GM12865 (cell line): ENCODE data around the gene KRTAP5-1.
"Not testable (repeated sequence)": the region's sequence is repeated elsewhere in the genome, so short reads cannot be mapped to it uniquely, and the experiment has no call there.

ENCODE experiments used
- DNase-seq: peaks from one replicate; pipeline ENCODE4 v3.0.0; 2010; ENCODE audit warnings: low read depth
- H3K4me3 ChIP-seq: 2 replicates; pipeline ENCODE4 v1.5.1; 2011; ENCODE audit warnings: mild to moderate bottlenecking, low read depth, low read length, control low read depth
- TF ChIP-seq, protein P1 (sequence below): IDR thresholded peaks from 2 replicates; pipeline ENCODE4 v1.5.1; 2011; ENCODE audit warnings: low read length, control low read depth, low read depth, inconsistent platforms; ENCODE audit not compliant: insufficient read depth; ENCODE audit errors: missing control alignments

Gene KRTAP5-1

DNA sequence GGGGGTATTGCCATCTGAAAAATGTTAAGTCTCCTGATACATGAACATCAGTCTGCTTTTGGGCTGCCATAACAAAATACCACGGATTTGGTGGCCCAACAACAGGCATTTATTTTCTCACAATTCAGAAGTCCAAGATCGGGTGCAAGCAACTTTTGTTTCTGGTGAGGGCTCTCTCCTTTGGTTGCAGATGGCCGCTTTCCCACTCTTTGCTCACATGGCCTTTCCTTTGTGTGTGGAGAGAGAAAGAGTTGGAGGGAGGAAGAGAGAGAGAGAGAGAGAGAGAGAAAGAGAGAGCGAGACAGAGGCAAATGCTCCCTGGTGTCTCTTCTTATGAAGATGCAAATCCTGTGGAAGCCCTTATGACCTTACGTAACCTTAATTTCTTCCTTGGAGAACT is 15.5 kb upstream of the KRTAP5-1 start:
- no peak for DNase-seq
- TF ChIP-seq, protein P1, sequence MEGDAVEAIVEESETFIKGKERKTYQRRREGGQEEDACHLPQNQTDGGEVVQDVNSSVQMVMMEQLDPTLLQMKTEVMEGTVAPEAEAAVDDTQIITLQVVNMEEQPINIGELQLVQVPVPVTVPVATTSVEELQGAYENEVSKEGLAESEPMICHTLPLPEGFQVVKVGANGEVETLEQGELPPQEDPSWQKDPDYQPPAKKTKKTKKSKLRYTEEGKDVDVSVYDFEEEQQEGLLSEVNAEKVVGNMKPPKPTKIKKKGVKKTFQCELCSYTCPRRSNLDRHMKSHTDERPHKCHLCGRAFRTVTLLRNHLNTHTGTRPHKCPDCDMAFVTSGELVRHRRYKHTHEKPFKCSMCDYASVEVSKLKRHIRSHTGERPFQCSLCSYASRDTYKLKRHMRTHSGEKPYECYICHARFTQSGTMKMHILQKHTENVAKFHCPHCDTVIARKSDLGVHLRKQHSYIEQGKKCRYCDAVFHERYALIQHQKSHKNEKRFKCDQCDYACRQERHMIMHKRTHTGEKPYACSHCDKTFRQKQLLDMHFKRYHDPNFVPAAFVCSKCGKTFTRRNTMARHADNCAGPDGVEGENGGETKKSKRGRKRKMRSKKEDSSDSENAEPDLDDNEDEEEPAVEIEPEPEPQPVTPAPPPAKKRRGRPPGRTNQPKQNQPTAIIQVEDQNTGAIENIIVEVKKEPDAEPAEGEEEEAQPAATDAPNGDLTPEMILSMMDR = no peak
- H3K4me3 ChIP-seq = no peak overlapping the region

DNA sequence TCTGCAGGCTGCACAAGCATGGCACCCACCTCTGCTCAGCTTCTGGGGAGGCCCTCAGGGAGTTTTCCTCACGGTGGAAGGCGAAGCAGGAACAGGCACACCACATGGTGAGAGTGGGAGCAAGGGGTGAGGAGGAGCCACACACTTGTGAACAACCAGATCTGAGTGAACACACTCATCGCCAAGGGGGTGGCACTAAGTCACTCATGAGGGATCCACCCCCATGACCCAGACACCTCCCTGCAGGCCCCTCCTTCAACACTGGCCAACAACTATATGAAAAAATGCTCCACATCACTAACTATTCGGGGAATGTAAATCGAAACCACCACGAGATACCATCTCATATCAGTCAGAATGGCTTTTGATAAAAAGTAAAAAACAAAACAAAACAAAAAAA is 13.7 kb upstream of the KRTAP5-1 start:
- DNase-seq = no peak
- H3K4me3 ChIP-seq = no peak overlapping the region
- TF ChIP-seq, protein P1 = no peak

DNA sequence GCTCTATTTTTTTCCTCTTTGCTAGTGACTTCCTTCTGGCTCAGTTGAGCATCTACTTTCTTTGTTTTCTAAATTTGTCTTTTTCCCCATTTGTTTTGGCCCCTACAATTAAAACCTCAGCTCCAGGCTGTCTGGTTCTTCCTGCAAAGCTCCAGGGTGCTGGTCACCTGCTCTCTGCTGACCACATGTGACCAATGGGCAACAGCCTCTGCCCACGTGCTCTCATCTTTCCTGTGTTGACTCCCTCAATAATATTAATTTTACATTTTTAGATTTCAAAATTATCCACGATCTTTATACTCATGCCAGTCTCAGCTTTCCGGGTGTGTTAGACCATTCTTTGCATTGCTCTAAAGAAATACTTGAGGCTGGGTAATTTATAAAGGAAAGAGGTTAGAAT is 13.3 kb upstream of the KRTAP5-1 start:
- H3K4me3 ChIP-seq, DNase-seq: not testable (repeated sequence)

DNA sequence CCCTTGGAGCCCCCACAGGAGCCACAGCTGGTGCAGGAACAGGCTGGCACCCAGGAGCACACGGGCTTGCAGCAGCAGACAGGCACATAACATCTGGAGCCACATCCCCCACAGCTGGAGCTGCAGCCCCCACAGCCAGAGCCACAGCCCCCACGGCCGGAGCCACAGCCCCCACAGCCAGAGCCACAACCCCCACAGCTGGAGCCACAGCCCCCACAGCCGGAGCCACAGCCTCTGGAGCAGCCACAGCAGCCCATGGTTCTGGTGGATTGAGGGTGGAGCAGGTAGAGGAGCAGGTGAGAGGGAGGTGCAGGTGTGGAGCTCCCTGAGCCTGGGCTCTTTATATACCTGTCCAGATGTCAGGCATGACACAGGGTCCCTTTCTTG is 12.9 kb upstream of the KRTAP5-1 start, which contains the start of gene KRTAP5-2:
TSS of gene KRTAP5-2 (minus strand) at position 301 of the 387 bp plus-strand sequence. CDS start at position 257, 44 bp downstream.
- no peak for DNase-seq
- no peak within 1 kb of the TSS for H3K4me3 ChIP-seq
- TF ChIP-seq, protein P1 = no peak

DNA sequence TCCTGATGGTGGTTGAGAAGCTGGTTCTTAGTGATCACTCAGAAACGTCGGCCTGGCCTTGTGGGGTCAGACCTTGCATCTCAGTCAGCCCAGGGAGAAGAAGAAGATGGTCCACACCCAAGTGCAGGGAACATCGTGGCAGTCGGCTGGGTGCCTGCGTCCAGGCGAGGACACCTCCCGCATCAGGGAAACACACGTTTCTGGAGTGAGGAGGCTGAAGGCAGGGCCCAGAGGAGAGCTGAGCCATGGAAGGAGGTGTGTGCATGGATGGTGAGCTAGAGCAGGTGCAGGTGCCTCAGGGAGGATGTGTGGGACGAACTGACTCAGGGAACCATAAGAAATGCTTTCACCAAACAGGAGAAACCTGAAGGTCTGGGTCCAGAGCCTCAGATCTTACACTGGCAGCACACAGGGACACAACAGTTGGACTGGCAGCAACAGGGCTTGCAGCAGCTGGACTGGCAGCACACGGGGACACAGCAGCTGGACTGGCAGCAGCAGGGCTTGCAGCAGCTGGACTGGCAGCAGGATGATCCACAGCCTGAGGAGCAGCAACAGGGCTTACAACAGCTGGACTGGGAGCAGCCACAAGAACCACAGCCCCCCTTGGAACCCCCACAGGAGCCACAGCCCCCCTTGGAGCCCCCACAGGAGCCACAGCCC is 12.4 kb upstream of the KRTAP5-1 start:
- H3K4me3 ChIP-seq = no peak overlapping the region
- DNase-seq = no peak
- TF ChIP-seq, protein P1 = no peak

DNA sequence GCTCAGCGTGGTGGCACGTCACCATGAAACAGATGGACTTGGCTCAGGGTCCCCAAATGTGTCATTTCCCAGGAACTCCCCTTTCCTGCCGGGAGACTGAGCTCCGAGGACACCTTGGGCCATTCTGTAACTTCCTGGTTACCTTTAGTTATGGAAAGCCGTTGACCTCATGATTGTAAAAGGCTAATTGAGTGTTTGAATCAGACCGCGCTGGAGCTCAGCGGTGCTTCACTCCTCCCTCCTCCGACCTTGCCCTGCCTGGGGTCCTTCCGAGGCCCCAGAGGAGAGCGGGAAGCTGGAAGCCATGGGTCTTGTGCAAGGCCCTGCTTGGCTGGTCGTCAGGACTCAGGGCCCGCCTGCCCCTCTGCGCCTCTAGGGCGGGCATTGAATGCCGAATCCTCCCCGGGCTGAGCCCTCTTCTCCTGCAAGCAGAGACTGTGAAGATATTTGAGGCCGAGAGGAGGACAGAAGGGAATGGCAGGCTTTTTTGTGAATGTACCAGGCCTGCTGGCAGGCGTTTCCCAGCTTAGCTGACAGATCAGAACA is 11.6 kb upstream of the KRTAP5-1 start:
- not testable (repeated sequence) for DNase-seq, H3K4me3 ChIP-seq

DNA sequence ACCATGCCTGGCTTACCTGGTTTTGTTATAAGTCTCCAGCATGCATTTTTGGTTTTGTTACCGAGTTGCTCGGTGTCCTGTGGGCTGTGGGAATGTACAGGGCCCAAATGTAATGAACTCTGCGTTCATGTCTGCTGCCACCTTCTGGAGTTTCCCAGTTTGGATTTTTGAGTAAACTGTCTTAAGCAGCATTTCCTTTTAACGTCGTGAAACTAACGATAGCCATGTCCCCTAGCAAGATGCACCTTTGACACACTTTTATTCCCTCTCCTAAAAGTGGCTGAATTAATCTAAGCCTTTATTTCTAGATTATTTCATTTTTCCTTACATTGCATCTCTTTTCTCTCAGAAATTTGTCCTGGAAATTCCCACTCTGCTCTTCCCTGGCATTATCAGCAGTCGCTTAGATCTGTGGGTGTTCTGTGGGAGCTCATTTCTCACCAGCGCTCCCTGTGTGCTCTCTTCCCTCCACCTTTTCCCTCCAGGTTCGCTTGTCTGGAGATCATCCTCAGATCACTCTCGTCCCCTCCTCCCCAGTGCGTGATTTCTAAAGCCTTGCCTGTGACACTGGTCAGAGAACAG is 11.0 kb upstream of the KRTAP5-1 start:
- H3K4me3 ChIP-seq, DNase-seq: not testable (repeated sequence)

DNA sequence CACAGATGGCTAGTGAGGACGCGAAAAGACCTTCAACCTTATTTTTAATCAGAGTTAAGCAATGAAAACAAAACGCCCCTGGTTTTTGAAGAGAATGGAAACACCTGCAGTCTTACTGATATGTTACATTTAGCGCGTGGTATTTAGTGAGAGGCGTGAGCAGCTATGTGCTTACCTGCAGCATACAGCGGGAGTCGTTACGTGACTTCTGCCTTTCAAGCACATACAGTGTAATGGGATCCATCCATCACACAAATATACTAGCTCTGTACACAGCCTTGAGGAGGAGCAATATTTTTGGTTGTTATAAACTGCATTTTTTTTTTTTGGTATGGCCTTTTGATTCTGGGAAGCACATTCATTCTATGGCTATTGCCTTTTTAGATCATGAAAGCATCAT is 7.5 kb upstream of the KRTAP5-1 start:
- TF ChIP-seq, protein P1 = no peak
- DNase-seq = no peak
- no peak overlapping the region for H3K4me3 ChIP-seq
